K562 (cell line): ENCODE results near the gene FOXS1. TPM values are rescaled to one million over a fixed set of nuclear protein-coding genes. Genes with fewer than 3 reads are reported as not detected.

Source experiments
- ARID1B ChIP-seq: fragments of 450-650 bp; IDR thresholded peaks from 2 replicates; pipeline ENCODE4 v1.6.1; 2016; ENCODE audit warnings: antibody characterized with exemption, mild to moderate bottlenecking, inconsistent platforms
- CBFA2T3 ChIP-seq: fragments of 450-650 bp; IDR thresholded peaks from 2 replicates; pipeline ENCODE4 v1.6.1; 2017
- CTBP1 ChIP-seq: fragments of 450-650 bp; IDR thresholded peaks from 2 replicates; pipeline ENCODE4 v1.6.1; 2016; ENCODE audit warnings: borderline replicate concordance
- E2F8 ChIP-seq: fragments of 450-650 bp; IDR thresholded peaks from 2 replicates; pipeline ENCODE4 v1.7.1; 2018; ENCODE audit warnings: mild to moderate bottlenecking, low read depth; ENCODE audit not compliant: partially characterized antibody
- FOXA1 ChIP-seq: fragments of 450-650 bp; IDR thresholded peaks from 2 replicates; pipeline ENCODE4 v1.6.1; 2016; ENCODE audit warnings: mild to moderate bottlenecking, borderline replicate concordance
- HNRNPL ChIP-seq: fragments of 200-400 bp; formaldehyde crosslinking; IDR thresholded peaks from 2 replicates; pipeline ENCODE4 v1.6.1; 2017; ENCODE audit warnings: low read depth, mild to moderate bottlenecking, low read length
- IFI16 ChIP-seq: fragments of 250-450 bp; sonication (Bioruptor Pico); IDR thresholded peaks from 2 replicates; pipeline ENCODE4 v2.1.2; 2022; ENCODE audit warnings: mild to moderate bottlenecking, inconsistent platforms
- L3MBTL2 ChIP-seq: fragments of 450-650 bp; IDR thresholded peaks from 2 replicates; pipeline ENCODE4 v1.6.1; 2016; ENCODE audit warnings: mild to moderate bottlenecking, moderate library complexity
- MAFF ChIP-seq: IDR thresholded peaks from 2 replicates; pipeline ENCODE4 v1.6.1; 2012; ENCODE audit warnings: low read length, improper control_type of control experiment
- MEF2A ChIP-seq: IDR thresholded peaks from 2 replicates; pipeline ENCODE4 v1.6.1; 2011; ENCODE audit warnings: low read depth, mild to moderate bottlenecking, low read length, moderate library complexity; ENCODE audit not compliant: control insufficient read depth
- NBN ChIP-seq: fragments of 450-650 bp; IDR thresholded peaks from 2 replicates; pipeline ENCODE4 v1.6.1; 2016; ENCODE audit warnings: low read depth, mild to moderate bottlenecking
- NCOA4 ChIP-seq: fragments of 450-650 bp; IDR thresholded peaks from 2 replicates; pipeline ENCODE4 v1.6.1; 2018; ENCODE audit warnings: mild to moderate bottlenecking; ENCODE audit not compliant: partially characterized antibody
- NR1H2 ChIP-seq: sonication (generic); formaldehyde crosslinking; IDR thresholded peaks from 2 replicates; pipeline ENCODE4 v1.4.0; 2020; ENCODE audit warnings: mild to moderate bottlenecking, missing genetic modification reagents
- RUNX1 ChIP-seq: sonication (generic); IDR thresholded peaks from 2 replicates; pipeline ENCODE4 v1.6.1; 2016; ENCODE audit warnings: antibody characterized with exemption, low read depth
- XRCC3 ChIP-seq: fragments of 450-650 bp; IDR thresholded peaks from 2 replicates; pipeline ENCODE4 v1.6.1; 2017; ENCODE audit warnings: mild to moderate bottlenecking, moderate library complexity
- ZBTB12 ChIP-seq: fragments of 250-450 bp; sonication (Bioruptor Pico); IDR thresholded peaks from 2 replicates; pipeline ENCODE4 v1.4.0; 2020
- ZNF12 ChIP-seq: sonication (generic); formaldehyde crosslinking; IDR thresholded peaks from 2 replicates; pipeline ENCODE4 v1.4.0; 2020; ENCODE audit warnings: mild to moderate bottlenecking, missing genetic modification reagents
- ZNF431 ChIP-seq: sonication (generic); formaldehyde crosslinking; IDR thresholded peaks from 2 replicates; pipeline ENCODE4 v1.8.0; 2022; ENCODE audit warnings: mild to moderate bottlenecking, missing genetic modification reagents
- ZNF79 ChIP-seq: fragments of 250-450 bp; sonication (Bioruptor Pico); IDR thresholded peaks from 2 replicates; pipeline ENCODE4 v1.4.0; 2020; ENCODE audit warnings: low read depth, mild to moderate bottlenecking, moderate library complexity
- polyA plus RNA-seq, 8 experiments: library from polyadenylated mRNA; depleted of rRNA in 4 of 8; stranded (reverse) in 5 of 8; unstranded in 3 of 8; fragments of >200 nt; fragmentation: Nextera tagmentation in 2 of 8; fragmentation: Illumina TruSeq in 1 of 8; extraction: Ambion mirVana in 2 of 8; extraction: Trizol in 1 of 8; gene quantifications; 2 replicates each; pipeline versions ENCODE4 v1.2.1 to v1.2.3, GENCODE V29; 2011 to 2014; ENCODE audit warnings: inconsistent platforms in 1 of 8, missing spikeins in 1 of 8
- total RNA-seq, 7 experiments: library from RNA; depleted of rRNA in 6 of 7; stranded (reverse); fragments of >200 nt in 6 of 7; fragmentation: Illumina TruSeq in 2 of 7; extraction: Trizol in 2 of 7; gene quantifications; 2 replicates each; pipeline versions ENCODE4 v1.2.1 to v1.2.3, GENCODE V29; 2011 to 2021; ENCODE audit warnings: low replicate concordance in 1 of 7
- TF ChIP-seq, protein P1 (sequence below): fragments of 450-650 bp; formaldehyde crosslinking; IDR thresholded peaks from 2 replicates; pipeline ENCODE4 v1.4.0; 2020; ENCODE audit warnings: mild to moderate bottlenecking, moderate library complexity
- TF ChIP-seq, protein P2 (sequence below): fragments of 250-450 bp; sonication (Bioruptor Pico); IDR thresholded peaks from 2 replicates; pipeline ENCODE4 v1.4.0; 2020; ENCODE audit warnings: mild to moderate bottlenecking, moderate library complexity

The FOXS1 gene
- total and polyA plus RNA-seq, 9 of the 15 experiments (the other 6 are each of a cell fraction or from before 2014, with no cell fraction given), result not detected

DNA sequence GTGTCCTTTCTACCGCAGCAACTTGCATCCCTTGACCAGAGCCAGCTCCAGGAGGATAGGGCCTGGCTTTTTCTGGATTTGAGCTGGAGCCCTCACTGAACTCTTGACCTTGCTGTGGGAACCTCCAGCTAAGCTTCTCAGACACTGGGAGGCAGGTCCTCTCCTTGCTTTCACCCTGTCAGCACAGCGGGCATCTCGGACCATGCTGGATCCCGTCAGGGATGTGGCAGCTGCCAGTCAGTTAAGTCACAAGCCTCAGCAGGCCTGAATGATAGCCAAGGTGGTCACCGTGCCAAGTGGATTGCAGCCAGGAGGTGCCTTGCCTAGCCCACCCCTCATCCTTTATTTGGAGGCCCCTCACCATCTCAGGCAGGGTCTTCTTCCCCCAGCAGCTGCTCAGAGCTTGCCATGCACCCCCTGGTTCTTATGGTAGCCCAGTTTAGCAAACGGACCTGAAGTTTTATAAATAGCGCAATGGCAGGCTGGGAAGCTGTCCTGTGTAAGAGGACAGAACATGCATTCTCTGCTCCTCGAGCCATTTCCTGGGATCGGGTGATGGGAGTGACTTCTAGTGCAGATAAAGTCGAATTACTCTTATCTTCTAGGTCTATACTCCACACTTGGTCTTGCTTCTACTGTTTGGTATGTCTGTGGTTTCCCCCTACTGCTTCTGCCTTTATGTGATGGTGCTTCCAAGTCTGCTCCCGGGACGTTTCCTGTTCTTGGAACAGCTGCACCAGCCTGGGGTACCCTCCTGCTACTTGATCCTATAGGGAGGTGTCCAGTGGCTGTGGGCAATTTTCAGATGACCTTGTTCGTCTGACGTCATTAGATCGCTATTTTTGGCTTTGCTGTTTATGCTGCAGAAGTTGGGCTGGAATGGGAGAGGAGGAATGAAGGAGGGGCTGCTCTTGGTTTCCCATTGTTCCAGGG, 33.3 kb downstream of the FOXS1 start (continued):
- TF ChIP-seq NCOA4 (no peak), ARID1B (peak; percentile 49; the same call in 1 of the 2 replicates), ZBTB12 (CRISPR knock-in tag) (no peak), MEF2A (peak; percentile 88), ZNF431 (CRISPR knock-in tag) (no peak), HNRNPL (no peak), CBFA2T3 (peak; percentile 64), NR1H2 (CRISPR knock-in tag) (no peak), NBN (0 out of 2 replicates have a peak, but pooled peaks have one; percentile 20), E2F8 (no peak), FOXA1 (no peak), L3MBTL2 (no peak), XRCC3 (no peak), MAFF (no peak), IFI16 (CRISPR knock-in tag) (no peak), ZNF79 (CRISPR knock-in tag) (no peak), CTBP1 (peak; percentile 64), RUNX1 (no peak), ZNF12 (CRISPR knock-in tag) (no peak)
- TF ChIP-seq, protein P1, sequence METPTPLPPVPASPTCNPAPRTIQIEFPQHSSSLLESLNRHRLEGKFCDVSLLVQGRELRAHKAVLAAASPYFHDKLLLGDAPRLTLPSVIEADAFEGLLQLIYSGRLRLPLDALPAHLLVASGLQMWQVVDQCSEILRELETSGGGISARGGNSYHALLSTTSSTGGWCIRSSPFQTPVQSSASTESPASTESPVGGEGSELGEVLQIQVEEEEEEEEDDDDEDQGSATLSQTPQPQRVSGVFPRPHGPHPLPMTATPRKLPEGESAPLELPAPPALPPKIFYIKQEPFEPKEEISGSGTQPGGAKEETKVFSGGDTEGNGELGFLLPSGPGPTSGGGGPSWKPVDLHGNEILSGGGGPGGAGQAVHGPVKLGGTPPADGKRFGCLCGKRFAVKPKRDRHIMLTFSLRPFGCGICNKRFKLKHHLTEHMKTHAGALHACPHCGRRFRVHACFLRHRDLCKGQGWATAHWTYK (CRISPR knock-in tag), result no peak
- TF ChIP-seq, protein P2, sequence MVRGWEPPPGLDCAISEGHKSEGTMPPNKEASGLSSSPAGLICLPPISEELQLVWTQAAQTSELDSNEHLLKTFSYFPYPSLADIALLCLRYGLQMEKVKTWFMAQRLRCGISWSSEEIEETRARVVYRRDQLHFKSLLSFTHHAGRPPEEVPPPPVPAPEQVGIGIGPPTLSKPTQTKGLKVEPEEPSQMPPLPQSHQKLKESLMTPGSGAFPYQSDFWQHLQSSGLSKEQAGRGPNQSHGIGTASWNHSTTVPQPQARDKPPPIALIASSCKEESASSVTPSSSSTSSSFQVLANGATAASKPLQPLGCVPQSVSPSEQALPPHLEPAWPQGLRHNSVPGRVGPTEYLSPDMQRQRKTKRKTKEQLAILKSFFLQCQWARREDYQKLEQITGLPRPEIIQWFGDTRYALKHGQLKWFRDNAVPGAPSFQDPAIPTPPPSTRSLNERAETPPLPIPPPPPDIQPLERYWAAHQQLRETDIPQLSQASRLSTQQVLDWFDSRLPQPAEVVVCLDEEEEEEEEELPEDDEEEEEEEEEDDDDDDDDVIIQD (CRISPR knock-in tag), result no peak
